ENCODE measurements around the gene DYNC2LI1. TPM values are rescaled to one million over a fixed set of nuclear protein-coding genes. Genes with fewer than 3 reads are reported as not detected.

DYNC2LI1 gene
- polyA plus RNA-seq, 2 of the 4 experiments (the other 2 are of a cell fraction): 22.2 to 44.3 TPM

DNA sequence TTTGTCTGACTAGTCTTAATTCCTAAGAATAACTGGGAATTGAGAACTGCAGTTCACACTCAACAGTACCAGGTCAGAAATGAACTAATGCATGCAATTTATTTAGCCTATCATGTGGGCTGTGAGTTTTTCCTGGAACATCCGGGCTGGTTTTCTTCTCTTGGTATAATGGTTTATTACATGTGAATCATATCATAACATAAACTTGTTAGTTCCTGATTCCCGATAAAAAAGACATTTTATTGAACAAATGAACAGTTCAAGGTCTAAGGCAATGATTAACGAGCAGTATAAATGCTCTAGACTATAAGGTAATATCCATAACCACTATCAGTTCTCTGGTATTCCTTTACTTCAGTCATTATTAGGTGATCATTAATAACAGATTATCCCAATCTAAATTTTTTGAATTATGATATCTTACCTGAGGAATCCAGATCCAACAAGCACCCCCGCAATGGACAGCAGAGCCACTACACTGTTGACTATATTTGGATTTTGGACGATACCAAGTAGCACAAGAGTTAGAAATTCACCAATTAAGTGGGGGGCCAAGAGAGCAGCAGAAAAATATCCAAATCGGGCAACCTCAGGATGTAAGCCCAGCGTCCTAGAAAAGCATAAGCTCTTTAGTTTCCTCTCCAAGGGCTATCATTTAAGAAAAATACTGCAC is 45.8 kb downstream of the DYNC2LI1 start:
- FAIRE-seq (peak; percentile 43), ATAC-seq (no peak), DNase-seq (ENCODE audit: low read depth in 1 of 2, low spot score in 1 of 2) (no peak)
- ChIA-PET CTCF (no interaction called here), POLR2A (no interaction called here)
- TF ChIP-seq CBX2 (IDR thresholded peaks at IDR 0.05; ENCODE audit: borderline replicate concordance, low read depth) (no peak), ZNF302 (CRISPR knock-in tag; IDR thresholded peaks at IDR 0.05) (no peak)
- H3K27ac ChIP-seq: no peak overlapping the region
- peaks cover 3% of the 10 kb centered on the region; the same call in 1 of the 3 replicates for H3K4me1 ChIP-seq
- H3K4me3 ChIP-seq: no peak overlapping the region
- H3K4me2 ChIP-seq: no peak overlapping the region
- 63% methylated on average over 7 of the region's 7 CpGs for WGBS (ENCODE audit: missing lambda C conversion rate)
- no peaks in the 10 kb centered on the region for H3K9me3 ChIP-seq

DNA sequence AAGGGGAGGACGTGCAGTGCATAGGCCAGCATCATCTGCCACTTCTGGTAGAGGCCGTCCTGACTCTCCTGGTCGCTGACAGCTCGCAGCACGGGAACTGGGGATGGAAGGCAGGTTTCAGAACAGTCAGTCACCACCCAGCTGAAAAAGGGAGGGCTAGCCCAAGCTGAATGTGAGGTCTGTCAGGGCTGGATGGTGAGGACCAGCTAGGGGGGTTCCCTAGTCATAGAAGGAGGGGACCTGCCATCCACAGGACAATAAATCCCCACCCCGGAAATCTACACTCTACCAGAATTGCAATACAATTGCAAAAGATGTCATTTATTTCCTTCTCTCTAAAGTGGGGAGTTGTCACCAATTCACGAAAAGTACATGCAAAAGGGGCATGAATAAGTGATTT is 49.0 kb downstream of the DYNC2LI1 start:
- ATAC-seq (no peak), DNase-seq (ENCODE audit: low read depth in 1 of 2, low spot score in 1 of 2) (no peak), FAIRE-seq (no peak)
- WGBS (ENCODE audit: missing lambda C conversion rate): 62% methylated on average over 7 of the region's 7 CpGs
- no peaks in the 10 kb centered on the region for H3K9me3 ChIP-seq
- H3K4me3 ChIP-seq: no peak overlapping the region
- H3K4me1 ChIP-seq: peaks cover 3% of the 10 kb centered on the region; the same call in 1 of the 3 replicates
- ChIA-PET POLR2A (no interaction called here), CTCF (interaction anchor here (0.7 to 1.0 kb wide), 3 partner anchors 10 to 55 kb away, joined by 3 to 4 read pairs (median 3); no protein-coding TSS in a partner anchor)
- H3K4me2 ChIP-seq: no peak overlapping the region
- no peak overlapping the region for H3K27ac ChIP-seq
- TF ChIP-seq CBX8 (IDR thresholded peaks at IDR 0.05) (no peak), POLR2A (IDR thresholded peaks at IDR 0.05; ENCODE audit: low read length) (no peak), HDAC2 (IDR thresholded peaks at IDR 0.05) (no peak), CEBPB (IDR thresholded peaks at IDR 0.05) (no peak)
- TF ChIP-seq, protein P1, sequence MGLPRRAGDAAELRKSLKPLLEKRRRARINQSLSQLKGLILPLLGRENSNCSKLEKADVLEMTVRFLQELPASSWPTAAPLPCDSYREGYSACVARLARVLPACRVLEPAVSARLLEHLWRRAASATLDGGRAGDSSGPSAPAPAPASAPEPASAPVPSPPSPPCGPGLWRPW (IDR thresholded peaks at IDR 0.05): no peak
- TF ChIP-seq, protein P2, sequence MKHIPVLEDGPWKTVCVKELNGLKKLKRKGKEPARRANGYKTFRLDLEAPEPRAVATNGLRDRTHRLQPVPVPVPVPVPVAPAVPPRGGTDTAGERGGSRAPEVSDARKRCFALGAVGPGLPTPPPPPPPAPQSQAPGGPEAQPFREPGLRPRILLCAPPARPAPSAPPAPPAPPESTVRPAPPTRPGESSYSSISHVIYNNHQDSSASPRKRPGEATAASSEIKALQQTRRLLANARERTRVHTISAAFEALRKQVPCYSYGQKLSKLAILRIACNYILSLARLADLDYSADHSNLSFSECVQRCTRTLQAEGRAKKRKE (CRISPR knock-in tag; IDR thresholded peaks at IDR 0.05; ENCODE audit: low read depth): no peak

- FAIRE-seq (no peak), DNase-seq (ENCODE audit: low read depth in 1 of 2, low spot score in 1 of 2) (no peak), ATAC-seq (no peak)
Measured at GRCh38 chr2:43823751-43824150, 49.9 kb downstream of the DYNC2LI1 start.

DNA sequence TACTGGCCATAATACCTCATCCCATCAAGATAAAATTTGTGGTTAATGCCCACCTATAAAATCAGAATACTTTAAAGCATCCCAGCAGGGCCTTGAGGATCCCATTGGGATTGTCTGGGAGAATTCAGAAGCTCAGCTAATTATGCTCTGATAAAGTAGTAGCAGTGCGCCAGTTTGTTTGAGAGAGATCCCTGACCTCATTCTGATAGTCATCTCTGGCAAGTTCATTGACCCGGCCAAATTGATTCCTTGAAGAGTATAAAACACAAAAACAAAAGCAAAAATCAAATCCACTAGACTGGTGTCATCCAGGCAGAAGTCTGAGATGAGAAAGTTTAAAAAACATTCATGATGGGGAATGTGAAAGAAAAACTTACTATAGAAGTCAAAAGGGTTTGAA is 50.7 kb downstream of the DYNC2LI1 start:
- H3K4me1 ChIP-seq: no peaks in the 10 kb centered on the region
- POLR2A ChIA-PET: no interaction called here
- ATAC-seq: no peak
- TF ChIP-seq ZNF302 (CRISPR knock-in tag; IDR thresholded peaks at IDR 0.05) (no peak), RAD21 (conservative IDR thresholded peaks at IDR 0.05 in 1 of 2, IDR thresholded peaks at IDR 0.05 in 1 of 2) (no peak), CHD2 (IDR thresholded peaks at IDR 0.05; ENCODE audit: low read length, partially characterized antibody) (no peak), ESRRA (IDR thresholded peaks at IDR 0.05; ENCODE audit: borderline replicate concordance, low read length) (no peak), TFCP2L1 (CRISPR knock-in tag; IDR thresholded peaks at IDR 0.05) (no peak), POLR2AphosphoS2 (conservative IDR thresholded peaks at IDR 0.05; ENCODE audit: low read length) (no peak), TP53 (CRISPR knock-in tag; IDR thresholded peaks at IDR 0.05) (no peak), GATA3 (IDR thresholded peaks at IDR 0.05; ENCODE audit: borderline replicate concordance) (no peak), ZC3H11A (IDR thresholded peaks at IDR 0.05) (no peak), FOSB (CRISPR knock-in tag; IDR thresholded peaks at IDR 0.05) (no peak), ZSCAN20 (CRISPR knock-in tag; IDR thresholded peaks at IDR 0.05) (no peak), CEBPB (IDR thresholded peaks at IDR 0.05) (no peak), RFX5 (IDR thresholded peaks at IDR 0.05) (no peak)
- TF ChIP-seq, protein P3, sequence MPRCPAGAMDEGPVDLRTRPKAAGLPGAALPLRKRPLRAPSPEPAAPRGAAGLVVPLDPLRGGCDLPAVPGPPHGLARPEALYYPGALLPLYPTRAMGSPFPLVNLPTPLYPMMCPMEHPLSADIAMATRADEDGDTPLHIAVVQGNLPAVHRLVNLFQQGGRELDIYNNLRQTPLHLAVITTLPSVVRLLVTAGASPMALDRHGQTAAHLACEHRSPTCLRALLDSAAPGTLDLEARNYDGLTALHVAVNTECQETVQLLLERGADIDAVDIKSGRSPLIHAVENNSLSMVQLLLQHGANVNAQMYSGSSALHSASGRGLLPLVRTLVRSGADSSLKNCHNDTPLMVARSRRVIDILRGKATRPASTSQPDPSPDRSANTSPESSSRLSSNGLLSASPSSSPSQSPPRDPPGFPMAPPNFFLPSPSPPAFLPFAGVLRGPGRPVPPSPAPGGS (IDR thresholded peaks at IDR 0.05): no peak
- TF ChIP-seq, protein P4, sequence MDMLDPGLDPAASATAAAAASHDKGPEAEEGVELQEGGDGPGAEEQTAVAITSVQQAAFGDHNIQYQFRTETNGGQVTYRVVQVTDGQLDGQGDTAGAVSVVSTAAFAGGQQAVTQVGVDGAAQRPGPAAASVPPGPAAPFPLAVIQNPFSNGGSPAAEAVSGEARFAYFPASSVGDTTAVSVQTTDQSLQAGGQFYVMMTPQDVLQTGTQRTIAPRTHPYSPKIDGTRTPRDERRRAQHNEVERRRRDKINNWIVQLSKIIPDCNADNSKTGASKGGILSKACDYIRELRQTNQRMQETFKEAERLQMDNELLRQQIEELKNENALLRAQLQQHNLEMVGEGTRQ (IDR thresholded peaks at IDR 0.05): no peak
- H3K27ac ChIP-seq: no peak overlapping the region
- no peak for FAIRE-seq
- WGBS (ENCODE audit: missing lambda C conversion rate): 81% methylated on average over 2 of the region's 2 CpGs
- CTCF ChIA-PET: interaction anchor here (2.0 kb wide), 1 partner anchor 53 kb away, joined by 5 read pairs; no protein-coding TSS in a partner anchor
- H3K9me3 ChIP-seq: no peaks in the 10 kb centered on the region
- no peak for DNase-seq (ENCODE audit: low read depth in 1 of 2, low spot score in 1 of 2)
- no peak overlapping the region for H3K4me3 ChIP-seq
- H3K4me2 ChIP-seq: no peak overlapping the region

More at GRCh38 chr2:43823751-43824150, 49.9 kb downstream of the DYNC2LI1 start:
- TF ChIP-seq RFX5 (IDR thresholded peaks at IDR 0.05) (no peak), MAZ (IDR thresholded peaks at IDR 0.05; ENCODE audit: borderline replicate concordance, low read depth, low read length) (no peak)
- CTCF ChIA-PET: interaction anchor here (0.6 kb wide), 1 partner anchor 34 kb away, joined by 4 read pairs; no protein-coding TSS in a partner anchor
- no peaks in the 10 kb centered on the region for H3K9me3 ChIP-seq
- no peak overlapping the region for H3K4me3 ChIP-seq
- peaks cover 3% of the 10 kb centered on the region; the same call in 1 of the 3 replicates for H3K4me1 ChIP-seq
- 82% methylated on average over 11 of the region's 11 CpGs for WGBS (ENCODE audit: missing lambda C conversion rate)
- POLR2A ChIA-PET: no interaction called here
- H3K4me2 ChIP-seq: no peak overlapping the region
- H3K27ac ChIP-seq: no peak overlapping the region

Data from A549 (cell line).